GM11168 (cell line): Measurements from ENCODE around the gene CSTB.
"Not testable (repeated sequence)": the region's sequence is repeated elsewhere in the genome, so short reads cannot be mapped to it uniquely, and the experiment has no call there.

Experiments used
- in situ Hi-C: fragments of 300-500 bp; cut with MboI; formaldehyde crosslinking; loops from one replicate; pipeline ENCODE4 v1.12.0; 2022; ENCODE audit warnings: low sequenced_read_pairs; ENCODE audit not compliant: unreplicated experiment

Gene CSTB

DNA sequence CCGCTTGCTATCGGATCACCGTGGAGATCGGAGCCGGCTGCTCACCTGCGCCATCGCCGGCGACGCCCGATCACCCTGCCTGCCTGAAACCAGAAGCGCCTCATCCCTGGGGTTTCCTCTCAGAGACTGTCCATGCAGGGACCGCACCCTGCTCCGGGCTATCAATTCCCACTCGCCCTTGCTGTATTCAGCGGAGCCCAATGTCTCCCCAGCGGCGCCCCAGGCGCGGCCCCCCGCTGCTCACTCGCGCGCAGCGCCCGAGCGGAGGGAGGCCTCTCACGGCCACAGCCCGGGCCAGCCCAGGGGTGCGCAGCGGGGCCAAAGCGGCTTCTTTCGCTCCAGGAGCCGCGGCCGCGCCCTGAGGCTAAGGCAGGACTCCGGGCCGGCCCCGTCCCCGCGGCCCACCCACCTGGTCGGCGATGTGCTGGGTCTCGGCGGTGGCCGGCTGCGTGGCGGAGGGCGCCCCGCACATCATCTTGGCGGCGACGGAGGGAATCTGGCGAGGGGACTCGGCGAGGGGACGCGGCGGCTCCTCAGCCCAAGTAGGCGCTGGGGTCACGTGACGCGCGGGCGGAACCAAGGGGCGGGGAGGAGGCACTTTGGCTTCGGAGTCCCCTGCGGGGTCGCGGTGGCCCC lies at the start of gene CSTB:
CSTB (minus strand) TSS at position 514 of the 636 bp plus-strand sequence; CDS start at position 475, 39 bp downstream.
- in situ Hi-C loops = no loop called here

DNA sequence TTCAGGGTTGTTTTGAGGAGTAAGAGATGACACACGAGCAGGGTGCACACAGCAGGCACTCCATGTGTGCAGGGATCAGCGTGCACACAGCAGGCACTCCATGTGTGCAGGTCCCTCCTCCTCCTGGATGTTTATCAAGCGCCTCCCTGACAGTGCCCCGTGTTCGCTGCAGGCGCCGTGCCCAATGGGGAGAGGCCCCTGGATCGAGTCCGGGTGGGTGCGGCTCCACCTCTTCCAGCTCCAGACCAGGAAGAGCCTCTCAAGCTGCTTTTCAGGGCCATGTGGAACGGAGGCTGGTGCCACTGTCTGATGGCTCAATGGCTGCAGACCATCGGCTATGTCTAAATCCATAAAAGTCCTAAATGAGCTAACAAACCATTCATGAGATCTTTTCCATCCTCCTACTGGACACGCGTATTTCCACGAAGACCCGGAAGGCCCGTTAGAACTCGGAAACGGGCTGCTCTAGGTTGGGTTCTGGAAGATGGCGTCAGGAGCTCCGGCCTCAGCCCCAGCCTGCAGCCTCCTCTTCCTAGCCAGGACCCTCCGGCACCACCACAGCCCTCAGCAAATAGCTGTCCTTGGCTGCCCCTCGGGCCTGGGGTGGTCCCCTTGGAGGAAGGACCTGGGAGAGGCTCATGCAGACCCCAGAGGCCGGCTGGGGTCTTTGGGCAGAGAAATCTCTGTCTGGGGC lies 49.3 kb upstream of the CSTB start:
- in situ Hi-C loops = no loop called here

DNA sequence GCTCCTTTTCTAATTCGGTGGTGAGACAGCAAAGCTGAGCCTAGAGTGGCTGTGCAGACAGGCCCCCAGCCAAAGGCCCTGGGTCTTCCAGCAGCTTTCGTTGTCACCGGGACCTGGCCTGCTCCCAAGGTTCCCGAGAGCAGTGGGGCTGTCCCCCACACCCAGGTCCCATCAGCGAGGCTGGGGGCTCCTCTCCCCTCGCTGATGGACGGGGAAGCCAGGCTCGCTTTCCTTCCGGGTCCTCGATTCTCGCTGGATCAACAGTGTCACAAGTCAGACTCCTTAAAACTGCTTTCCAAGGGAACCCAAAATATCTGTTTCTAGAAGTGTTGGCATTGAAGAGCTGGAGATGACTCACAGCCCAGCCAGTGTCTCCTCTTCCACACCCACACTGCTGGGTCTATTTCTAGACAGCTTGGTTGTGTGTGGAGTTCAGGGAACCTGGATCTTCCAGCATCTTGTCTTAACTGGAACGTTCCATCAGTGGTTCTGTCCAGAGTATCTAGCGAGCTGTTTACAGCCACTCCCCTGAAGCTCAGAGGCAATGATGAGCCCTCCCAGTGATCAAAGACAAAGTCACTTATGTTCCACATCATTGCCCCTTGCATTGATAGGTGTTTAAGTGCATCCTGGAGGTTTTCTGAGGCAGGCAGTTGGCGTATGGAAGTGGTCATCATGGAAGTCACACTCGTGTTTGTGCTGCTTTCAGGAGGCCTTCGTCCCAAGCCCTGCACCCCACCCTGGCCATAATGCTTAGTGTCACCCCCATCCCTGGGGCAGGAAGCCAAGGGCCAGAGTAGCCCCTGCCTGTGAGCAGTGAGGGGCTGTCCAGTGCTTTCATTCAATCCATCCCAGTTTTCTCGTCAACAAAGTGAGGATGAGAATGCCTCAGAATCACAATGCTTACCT lies 48.5 kb upstream of the CSTB start:
- in situ Hi-C loops = no loop called here

GRCh38 chr21:43822741-43823140 lies 46.6 kb upstream of the CSTB start:
- in situ Hi-C loops = not testable (repeated sequence)

- in situ Hi-C loops = not testable (repeated sequence)
Measured at GRCh38 chr21:43822166-43822565, 46.1 kb upstream of the CSTB start.

- in situ Hi-C loops = no loop called here
Measured at GRCh38 chr21:43820466-43820865, 44.4 kb upstream of the CSTB start.

- in situ Hi-C loops = no loop called here
Measured at GRCh38 chr21:43819511-43820405, 43.6 kb upstream of the CSTB start.

- in situ Hi-C loops = no loop called here
Measured at GRCh38 chr21:43818685-43819084, 42.6 kb upstream of the CSTB start.

GRCh38 chr21:43817157-43818086 lies 41.3 kb upstream of the CSTB start:
- in situ Hi-C loops = no loop called here

DNA sequence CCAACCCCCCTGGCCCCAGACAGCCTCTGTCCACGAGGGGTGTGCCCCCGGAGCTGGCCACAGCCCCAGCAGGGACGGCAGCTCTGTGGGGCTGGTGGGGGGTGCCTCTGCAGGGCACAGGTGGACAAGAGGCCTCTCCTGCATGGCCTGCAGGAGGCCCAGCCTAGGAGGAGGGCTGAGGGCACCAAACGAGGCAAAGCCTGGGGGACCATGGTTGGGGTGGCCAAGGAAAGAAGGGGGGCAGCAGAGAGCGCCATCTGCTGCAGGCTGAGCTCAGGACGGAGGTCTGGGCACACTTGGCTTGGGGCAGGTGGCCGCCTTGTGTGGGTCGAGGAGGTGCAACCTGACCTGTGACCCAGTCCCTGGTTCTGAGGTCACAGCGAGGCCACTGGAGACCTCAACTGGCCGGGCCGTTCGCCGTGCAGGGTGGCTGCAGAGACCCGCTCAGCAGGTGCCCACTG lies 40.5 kb upstream of the CSTB start:
- in situ Hi-C loops = no loop called here

- in situ Hi-C loops = no loop called here
Measured at GRCh38 chr21:43815991-43816390, 39.9 kb upstream of the CSTB start.

DNA sequence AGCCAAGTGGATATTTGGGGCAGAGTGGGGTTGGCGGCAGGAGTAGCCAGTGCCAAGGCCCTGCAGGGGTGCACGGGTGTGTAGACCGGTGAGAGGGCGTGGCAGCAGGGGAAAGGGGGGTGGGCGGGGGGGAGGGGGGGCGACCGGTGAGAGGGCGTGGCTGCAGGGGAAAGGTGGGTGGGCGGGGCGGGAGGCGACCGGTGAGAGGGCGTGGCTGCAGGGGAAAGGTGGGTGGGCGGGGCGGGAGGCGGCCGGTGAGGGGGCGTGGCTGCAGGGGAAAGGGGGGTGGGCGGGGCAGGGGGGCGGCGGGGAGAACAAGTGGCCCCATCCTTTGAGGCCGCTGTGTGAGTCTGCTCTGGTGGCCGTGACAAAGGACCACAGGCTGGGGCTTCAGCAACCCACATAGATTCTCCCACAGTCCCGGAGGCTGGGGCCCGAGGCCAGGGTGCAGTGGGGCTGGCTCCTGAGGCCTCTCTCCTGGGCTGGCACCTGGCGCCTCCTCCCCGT lies 39.1 kb upstream of the CSTB start:
- in situ Hi-C loops = no loop called here

DNA sequence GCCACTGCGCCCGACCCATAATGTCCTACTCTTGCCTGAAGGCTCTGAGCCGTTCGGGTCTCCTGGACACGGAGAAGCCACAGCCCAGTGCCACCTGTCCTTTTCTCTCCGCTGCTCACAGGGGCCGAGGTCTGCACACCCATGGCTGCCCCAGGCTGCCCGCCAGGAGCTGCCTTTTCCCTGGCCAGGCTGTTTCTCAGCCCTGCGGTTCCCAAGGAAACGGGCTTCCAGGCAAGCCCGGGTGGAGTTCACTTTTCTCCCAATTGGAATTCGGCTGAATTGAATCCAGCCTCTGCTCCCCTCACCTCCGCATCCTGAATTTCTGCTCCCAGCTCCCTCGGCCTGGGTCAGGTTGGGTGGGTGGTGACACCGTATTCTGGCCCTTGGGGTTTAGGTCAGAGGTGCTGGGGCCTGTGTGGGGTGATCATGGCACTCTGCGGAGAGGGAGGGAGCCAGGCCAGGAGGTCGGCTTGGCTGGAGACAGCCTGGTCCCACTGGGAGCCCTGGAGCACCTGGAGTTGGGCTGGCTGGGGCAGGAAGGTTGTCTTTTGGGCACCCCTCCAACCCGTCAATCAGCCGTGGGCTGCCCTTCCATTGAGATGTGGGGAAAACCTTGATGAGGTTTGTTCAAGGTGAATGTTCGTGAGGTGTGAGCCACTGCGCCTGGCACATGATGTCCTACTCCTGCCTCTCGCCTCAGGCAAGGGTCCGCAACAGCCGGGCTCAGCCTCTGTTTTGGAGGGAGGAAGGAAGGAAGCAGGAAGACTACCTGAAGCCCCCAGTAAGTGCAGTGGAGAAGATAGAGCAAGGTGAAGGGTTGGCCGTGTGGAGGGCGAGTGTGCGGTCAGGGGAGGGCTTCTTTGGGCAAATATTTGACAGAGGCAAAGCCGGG lies 38.4 kb upstream of the CSTB start:
- in situ Hi-C loops = loop anchor here (5.0 kb wide), 1 partner anchor 163 kb away; no protein-coding TSS in a partner anchor

- in situ Hi-C loops = loop anchor here (5.0 kb wide), 1 partner anchor 164 kb away; no protein-coding TSS in a partner anchor
Measured at GRCh38 chr21:43813656-43813980, 37.5 kb upstream of the CSTB start.

DNA sequence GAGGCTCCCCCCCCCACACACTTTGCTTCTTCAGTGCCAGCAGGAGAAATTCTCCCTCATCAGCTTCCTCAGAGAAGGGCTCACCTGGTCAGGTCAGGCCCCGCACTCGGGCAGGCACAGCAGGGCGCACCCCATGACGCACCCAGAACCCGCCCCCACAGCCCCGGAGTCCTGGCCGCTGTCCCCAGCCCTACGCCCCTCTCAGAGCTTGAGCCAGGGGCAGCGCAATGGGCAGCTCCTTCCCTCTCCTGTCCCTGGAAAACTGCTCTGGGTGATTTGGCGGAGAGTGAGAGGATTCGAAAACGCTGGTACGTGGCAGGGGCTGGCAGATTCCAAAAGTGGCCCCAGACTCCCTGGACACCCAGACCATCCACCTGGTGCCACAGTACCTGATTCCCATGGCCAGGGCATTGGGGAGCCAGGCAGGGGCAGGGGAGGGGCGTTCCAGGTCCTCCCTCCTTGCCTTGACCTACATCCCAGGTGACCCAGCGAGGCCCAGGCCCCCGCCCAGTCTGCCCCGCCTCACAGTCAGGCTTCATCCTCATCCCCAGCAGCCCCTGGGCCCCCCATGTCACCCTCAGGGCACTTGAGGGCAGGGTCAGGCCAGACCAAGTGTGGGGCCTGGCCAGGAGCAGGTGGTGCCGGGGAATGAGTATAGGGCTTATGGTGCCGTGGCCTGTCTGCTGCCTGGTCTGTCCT lies 37.0 kb upstream of the CSTB start:
- in situ Hi-C loops = loop anchor here (5.0 kb wide), 1 partner anchor 164 kb away; no protein-coding TSS in a partner anchor

DNA sequence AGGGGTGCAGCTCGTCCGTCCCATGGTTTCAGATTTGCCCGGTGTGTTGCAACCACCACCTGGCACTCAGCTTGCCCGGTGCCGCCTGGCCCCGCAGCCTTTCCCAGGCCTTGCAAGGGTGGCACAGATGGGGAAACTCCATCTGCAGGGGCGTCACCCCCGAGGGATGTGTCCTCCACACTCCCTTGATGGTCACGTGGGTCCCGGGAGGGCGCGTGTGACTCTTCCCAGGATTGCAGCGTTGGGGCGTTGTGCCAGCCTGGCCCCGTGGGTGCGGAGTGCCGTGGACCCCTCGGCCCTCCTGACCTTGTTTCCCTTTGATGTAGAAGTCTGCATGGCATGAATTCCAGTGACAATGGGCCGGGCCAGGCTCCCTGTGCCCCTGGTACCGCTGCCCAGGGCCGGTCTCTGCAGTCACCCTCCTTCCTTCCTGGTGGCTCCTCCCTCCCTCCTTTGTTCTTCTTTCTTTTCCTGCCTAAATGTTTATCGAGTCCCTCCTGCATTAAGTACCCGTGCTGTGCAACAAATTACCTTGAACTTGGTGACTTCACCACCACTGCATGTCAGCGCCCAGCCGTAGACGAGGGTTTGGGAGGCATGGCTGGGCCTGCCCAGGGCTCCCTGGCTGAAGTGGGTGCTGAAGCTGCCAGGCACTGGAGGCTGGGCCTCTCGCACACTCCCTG lies 36.2 kb upstream of the CSTB start:
- in situ Hi-C loops = loop anchor here (5.0 kb wide), 1 partner anchor 165 kb away; no protein-coding TSS in a partner anchor
